Common myeloid progenitor, CD34-positive (primary cell): ENCODE measurements around the gene DEPDC5.

Experiments used
- CTCF ChIA-PET: fragments of 350-600 bp; sonication (Branson Sonifier 250); formaldehyde crosslinking; loops from one replicate; lab custom pipeline; 2021; ENCODE audit warnings: antibody characterized with exemption; lab: Charles Lee
- POLR2A ChIA-PET: fragments of 350-600 bp; sonication (Branson Sonifier 250); formaldehyde crosslinking; loops from one replicate; lab custom pipeline; 2021; ENCODE audit warnings: antibody characterized with exemption; lab: Charles Lee
- DNase-seq, 3 donors: peaks; one replicate each; pipeline versions ENCODE4 v3.0.0 to v3.0.0-alpha.2; 2013
- H3K27ac ChIP-seq, 2 experiments: 1 replicate in 1 of 2; 2 replicates in 1 of 2; pipeline ENCODE4 v1.7.0; 2013; ENCODE audit warnings: inconsistent platforms in 2 of 2, low read length in 2 of 2, mild to moderate bottlenecking in 2 of 2, low read depth in 1 of 2, moderate library complexity in 1 of 2; ENCODE audit not compliant: severe bottlenecking in 2 of 2, insufficient read depth in 1 of 2, poor library complexity in 1 of 2
- H3K27me3 ChIP-seq, 5 experiments: replicated peaks in 2 of 5; 1 replicate in 3 of 5; 2 replicates in 2 of 5; pipeline versions ENCODE4 v1.6.1 to v1.7.0; 2013; ENCODE audit warnings: low read length in 4 of 5, mild to moderate bottlenecking in 2 of 5, moderate library complexity in 2 of 5, inconsistent platforms in 1 of 5; ENCODE audit not compliant: insufficient read depth in 5 of 5, control insufficient read depth in 4 of 5
- H3K36me3 ChIP-seq, 4 experiments: 1 replicate in 2 of 4; 2 replicates in 2 of 4; pipeline versions ENCODE4 v1.6.1 to v1.7.0; 2013; ENCODE audit warnings: low read length in 3 of 4, control low read depth in 1 of 4, mild to moderate bottlenecking in 1 of 4; ENCODE audit not compliant: control insufficient read depth in 4 of 4, insufficient read depth in 4 of 4
- H3K4me1 ChIP-seq, 4 experiments: 1 replicate in 3 of 4; 2 replicates in 1 of 4; pipeline versions ENCODE4 v1.6.1 to v1.7.1; 2013; ENCODE audit warnings: low read length in 3 of 4, mild to moderate bottlenecking in 3 of 4, control low read depth in 1 of 4, inconsistent platforms in 1 of 4, moderate library complexity in 1 of 4; ENCODE audit not compliant: control insufficient read depth in 4 of 4, insufficient read depth in 4 of 4; ENCODE audit errors: control extremely low read depth in 1 of 4
- H3K4me3 ChIP-seq, 7 experiments: 1 replicate in 4 of 7; 2 replicates in 3 of 7; pipeline versions ENCODE4 v1.5.1 to v1.7.0; 2013; ENCODE audit warnings: mild to moderate bottlenecking in 7 of 7, low read length in 6 of 7, moderate library complexity in 6 of 7, inconsistent platforms in 2 of 7, low read depth in 2 of 7, control low read depth in 1 of 7; ENCODE audit not compliant: insufficient read depth in 4 of 7, control insufficient read depth in 1 of 7; ENCODE audit errors: extremely low read depth in 1 of 7
- H3K9me3 ChIP-seq, 5 experiments: 1 replicate in 4 of 5; 2 replicates in 1 of 5; pipeline versions ENCODE4 v1.6.1 to v1.7.1; 2013; ENCODE audit warnings: low read length in 4 of 5, mild to moderate bottlenecking in 2 of 5, inconsistent platforms in 1 of 5, low read depth in 1 of 5, moderate library complexity in 1 of 5; ENCODE audit not compliant: control insufficient read depth in 4 of 5, insufficient read depth in 2 of 5; ENCODE audit errors: control extremely low read depth in 1 of 5
- WGBS: methylation state at CpG from one replicate; pipeline ENCODE4 v1.1.5; 2013; ENCODE audit not compliant: insufficient coverage; 5-methylcytosine and 5-hydroxymethylcytosine counted together

DEPDC5 gene

GRCh38 chr22:31953261-31953660, 199.4 kb downstream of the DEPDC5 start:
- H3K27ac ChIP-seq = no peak overlapping the region
- whole genome bisulfite sequencing = 94% methylated on average over 3 of the region's 3 CpGs
- no peaks in the 10 kb centered on the region for H3K9me3 ChIP-seq
- DNase-seq = no peak
- peaks cover 19 to 83% (median 42%) of the 10 kb centered on the region in 4 experiments for H3K36me3 ChIP-seq
- CTCF ChIA-PET = interaction anchor here (1.1 kb wide), 1 partner anchor 17 kb away, joined by 3 read pairs; no protein-coding TSS in a partner anchor
- POLR2A ChIA-PET = no interaction called here
- no peaks in the 10 kb centered on the region for H3K27me3 ChIP-seq
- H3K4me1 ChIP-seq = peaks cover 0 to 5% (median 2%) of the 10 kb centered on the region in 4 experiments
- no peak overlapping the region for H3K4me3 ChIP-seq

GRCh38 chr22:31954535-31955523, 201.0 kb downstream of the DEPDC5 start:
- Histone ChIP-seq H3K4me1 (peaks cover 0 to 5% (median 2%) of the 10 kb centered on the region in 4 experiments), H3K4me3 (no peak overlapping the region), H3K27me3 (no peaks in the 10 kb centered on the region), H3K36me3 (peaks cover 17 to 81% (median 37%) of the 10 kb centered on the region in 4 experiments), H3K27ac (no peak overlapping the region), H3K9me3 (no peaks in the 10 kb centered on the region)
- WGBS = 100% methylated on average over 8 of the region's 11 CpGs
- ChIA-PET POLR2A (interaction anchor here (0.8 kb wide), 1 partner anchor 10 kb away, joined by 3 read pairs; no protein-coding TSS in a partner anchor), CTCF (interaction anchor here (1.0 to 1.7 kb wide), 4 partner anchors 9 to 169 kb away, joined by 3 to 6 read pairs (median 3); no protein-coding TSS in a partner anchor)
- DNase-seq = no peak

GRCh38 chr22:31956360-31956759, 202.5 kb downstream of the DEPDC5 start:
- H3K4me1 ChIP-seq = peaks cover 0 to 5% (median 2%) of the 10 kb centered on the region in 4 experiments
- no peak overlapping the region for H3K27ac ChIP-seq
- ChIA-PET CTCF (interaction anchor here (1.7 to 2.8 kb wide), 2 partner anchors 13 to 171 kb away, joined by 3 to 9 read pairs; no protein-coding TSS in a partner anchor), POLR2A (no interaction called here)
- H3K9me3 ChIP-seq = no peaks in the 10 kb centered on the region
- DNase-seq = no peak
- WGBS = 98% methylated on average over 11 of the region's 12 CpGs
- no peak overlapping the region for H3K4me3 ChIP-seq
- H3K36me3 ChIP-seq = peaks cover 13 to 67% (median 26%) of the 10 kb centered on the region in 4 experiments
- no peaks in the 10 kb centered on the region for H3K27me3 ChIP-seq
